ENCODE data around the gene CABLES1. TPM values are rescaled to one million over a fixed set of nuclear protein-coding genes. Genes with fewer than 3 reads are reported as not detected.

CABLES1 gene
- total and polyA plus RNA-seq, 2 of the 4 experiments (the other 2 are of a cell fraction), result 4.7 to 5.7 TPM

- Histone ChIP-seq H2BK15ac (ENCODE audit: low read depth, low read length) (peak overlapping the region; percentile 94; the same call in 2 of the 3 replicates), H2AK9ac (replicated peaks; ENCODE audit: low read depth, low read length, poor library complexity) (peak overlapping the region; percentile 68), H3K27ac (ENCODE audit: insufficient read depth, low read length) (peak overlapping the region; percentile 83), H3K4me1 (ENCODE audit: control insufficient read depth, insufficient read depth, low read length) (peaks cover 29% of the 10 kb centered on the region), H2AFZ (replicated peaks; ENCODE audit: low read length, poor library complexity) (peak overlapping the region; percentile 89), H3K14ac (replicated peaks; ENCODE audit: low read depth, low read length) (peak overlapping the region; percentile 87), H3K4me3 (ENCODE audit: insufficient read depth, low read depth, low read length) (no peak overlapping the region), H2AK5ac (ENCODE audit: low read depth, low read length) (peak overlapping the region; percentile 96), H3K23ac (ENCODE audit: low read depth, low read length) (peak overlapping the region; percentile 76; the same call in 1 of the 2 replicates), H2BK120ac (ENCODE audit: low read depth, low read length) (peak overlapping the region; percentile 83), H3K36me3 (ENCODE audit: control insufficient read depth, insufficient read depth, low read length) (peaks cover 25% of the 10 kb centered on the region), H3K9me3 (ENCODE audit: control insufficient read depth, insufficient read depth, low read length) (no peaks in the 10 kb centered on the region), H3K9ac (ENCODE audit: low read depth, low read length) (peak overlapping the region; percentile 39; the same call in 1 of the 2 replicates), H3K27me3 (ENCODE audit: control insufficient read depth, insufficient read depth, low read length) (no peaks in the 10 kb centered on the region), H3K18ac (ENCODE audit: low read depth, low read length) (peak overlapping the region; percentile 78), H4K91ac (ENCODE audit: insufficient read depth, low read depth, low read length) (peak overlapping the region; percentile 82), H3K9me1 (ENCODE audit: insufficient read depth, low read length) (peaks cover 30% of the 10 kb centered on the region), H3K4me2 (ENCODE audit: low read depth, low read length) (peak overlapping the region; percentile 56), H4K5ac (ENCODE audit: low read depth, low read length) (peak overlapping the region; percentile 85), H2BK5ac (ENCODE audit: low read depth, low read length, poor library complexity, severe bottlenecking) (peak overlapping the region; percentile 79), H3K79me1 (ENCODE audit: low read depth in 1 of 2, low read length in 2 of 2) (peaks cover 0 to 11% of the 10 kb centered on the region in 2 experiments; a peak in 2 of 4 replicates), H3K4ac (ENCODE audit: low read depth, low read length) (peak overlapping the region; percentile 86), H3K56ac (ENCODE audit: extremely low read depth, insufficient read depth, low read length) (no peak overlapping the region; the same call in 1 of the 2 replicates), H2BK20ac (ENCODE audit: low read depth, low read length) (peak overlapping the region; percentile 73), H4K8ac (ENCODE audit: low read depth in 2 of 2, low read length in 2 of 2) (peak overlapping the region; percentile 85 to 95), H4K20me1 (ENCODE audit: insufficient read depth, low read length) (no peaks in the 10 kb centered on the region)
- WGBS, 2 experiments (ENCODE audit: extremely low coverage in 2 of 2, insufficient read length in 1 of 2), result 10% methylated on average over 2 of the region's 21 CpGs; no CpG with 5 or more reads in 1 of the 2 experiments
- DNase-seq, result peak; percentile 82
- dilution Hi-C loops (cut with HindIII; ENCODE audit: low sequenced_read_pairs, unreplicated experiment) (no loop called here), intact Hi-C loops (cut with micrococcal nuclease) (loop anchor here (10.0 kb wide), 2 partner anchors 75 to 95 kb away; no protein-coding TSS in a partner anchor), in situ Hi-C loops (cut with MboI; ENCODE audit: low sequenced_read_pairs) (no loop called here)
- BruUV-seq (replicated peaks), result no TSS peak
- TF ChIP-seq CHD1 (IDR thresholded peaks at IDR 0.05; ENCODE audit: low read depth, low read length), result no peak
- no peak for TF ChIP-seq MAFK (IDR thresholded peaks at IDR 0.05; ENCODE audit: low read depth, low read length)
- no peak for TF ChIP-seq RAD21 (IDR thresholded peaks at IDR 0.05; ENCODE audit: low read length)
- peak; percentile 77 for TF ChIP-seq BHLHE40 (IDR thresholded peaks at IDR 0.05; ENCODE audit: low read depth, low read length)
- no peak for TF ChIP-seq NFE2L2 (IDR thresholded peaks at IDR 0.05; ENCODE audit: low read depth, low read length)
- TF ChIP-seq RCOR1 (IDR thresholded peaks at IDR 0.05; ENCODE audit: insufficient replicate concordance, low read length), result no peak
- TF ChIP-seq USF2 (IDR thresholded peaks at IDR 0.05; ENCODE audit: low read depth, low read length), result peak; percentile 91
- TF ChIP-seq MXI1 (IDR thresholded peaks at IDR 0.05; ENCODE audit: borderline replicate concordance, low read depth, low read length), result 0 out of 2 replicates have a peak, but pooled peaks have one; percentile 29
- no peak for TF ChIP-seq SMC3 (IDR thresholded peaks at IDR 0.05; ENCODE audit: low read depth, low read length)
- no peak for TF ChIP-seq FOS (IDR thresholded peaks at IDR 0.05; ENCODE audit: low read depth, low read length)
- TF ChIP-seq ELK1 (IDR thresholded peaks at IDR 0.05; ENCODE audit: borderline replicate concordance, low read depth, low read length), result no peak
- no peak for TF ChIP-seq POLR2A (IDR thresholded peaks at IDR 0.05; ENCODE audit: low read depth, low read length)
- TF ChIP-seq RFX5 (IDR thresholded peaks at IDR 0.05; ENCODE audit: low read depth, low read length), result no peak
- peak; percentile 75 for ATAC-seq (ENCODE audit: low read depth)
- CTCF ChIA-PET, result no interaction called here
- POLR2A ChIA-PET (ENCODE audit: unreplicated experiment), result interaction anchor here (0.5 to 0.6 kb wide), 2 partner anchors 45 to 68 kb away, joined by 3 to 5 read pairs; no protein-coding TSS in a partner anchor
Observed at GRCh38 chr18:23259701-23260681, 124.7 kb downstream of the CABLES1 start.
